ENCODE measurements around the gene LDAF1. TPM values are rescaled to one million over a fixed set of nuclear protein-coding genes. Genes with fewer than 3 reads are reported as not detected.

The LDAF1 gene
- total RNA-seq, 1 experiment from 2014 or later, result 18.7 TPM

DNA sequence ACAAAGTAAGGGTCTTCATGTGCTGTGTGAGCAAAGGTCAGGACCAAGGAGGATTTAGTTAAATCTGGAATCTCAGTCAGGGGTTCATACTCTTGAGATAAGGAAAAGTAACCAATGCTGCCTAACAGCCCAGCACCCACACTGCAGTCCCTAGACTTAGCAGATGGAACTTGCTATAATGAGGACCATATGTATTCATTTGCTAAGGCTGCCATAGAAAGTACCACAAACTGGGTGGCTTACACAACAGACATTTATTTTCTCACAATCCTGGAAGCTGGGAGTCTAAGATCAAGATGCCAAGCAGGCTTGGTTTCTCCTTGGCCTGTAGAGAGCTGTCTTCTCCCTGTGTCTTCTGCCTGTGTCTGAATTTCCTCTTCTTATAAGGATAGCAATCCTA lies 32.1 kb downstream of the LDAF1 start:
- H2BK20ac ChIP-seq (ENCODE audit: low read depth, low read length, poor library complexity, severe bottlenecking), result no peak overlapping the region
- H2BK120ac ChIP-seq (ENCODE audit: low read depth, low read length, poor library complexity, severe bottlenecking), result no peak overlapping the region
- no peaks in the 10 kb centered on the region for H3K79me1 ChIP-seq (ENCODE audit: insufficient read depth, low read depth, low read length, poor library complexity, severe bottlenecking)
- no peak overlapping the region for H3K23ac ChIP-seq (ENCODE audit: insufficient read length, low read depth, low read length)
- Mint-ChIP-seq H3K4me3 (no peak overlapping the region), H3K4me1 (peaks cover 0 to 7% of the 10 kb centered on the region in 2 experiments; a peak in 2 of 4 replicates), H3K27me3 (ENCODE audit: low read depth) (peaks cover 11% of the 10 kb centered on the region), H3K36me3 (ENCODE audit: insufficient read depth in 1 of 3, low read depth in 3 of 3) (no peaks in the 10 kb centered on the region), H3K9me3 (peaks cover 0 to 3% of the 10 kb centered on the region in 2 experiments; a peak in 1 of 5 replicates), H3K27ac (no peak overlapping the region)
- H3K27ac ChIP-seq (ENCODE audit: insufficient read length, low read depth, low read length), result no peak overlapping the region
- no peak overlapping the region for H3K9ac ChIP-seq (ENCODE audit: extremely low read depth, insufficient read length, low read length)
- DNase-seq, result no peak
- H3T11ph ChIP-seq (ENCODE audit: low read length), result no peak overlapping the region
- no peak overlapping the region for H3K4ac ChIP-seq (ENCODE audit: low read depth, low read length)
- H3K4me2 ChIP-seq (ENCODE audit: insufficient read depth, insufficient read length, low read length), result no peak overlapping the region
- H4K91ac ChIP-seq (ENCODE audit: insufficient read length, low read depth, low read length), result no peak overlapping the region
- no peaks in the 10 kb centered on the region for H3K79me2 ChIP-seq (ENCODE audit: insufficient read depth, low read length)
- TF ChIP-seq, protein P1, sequence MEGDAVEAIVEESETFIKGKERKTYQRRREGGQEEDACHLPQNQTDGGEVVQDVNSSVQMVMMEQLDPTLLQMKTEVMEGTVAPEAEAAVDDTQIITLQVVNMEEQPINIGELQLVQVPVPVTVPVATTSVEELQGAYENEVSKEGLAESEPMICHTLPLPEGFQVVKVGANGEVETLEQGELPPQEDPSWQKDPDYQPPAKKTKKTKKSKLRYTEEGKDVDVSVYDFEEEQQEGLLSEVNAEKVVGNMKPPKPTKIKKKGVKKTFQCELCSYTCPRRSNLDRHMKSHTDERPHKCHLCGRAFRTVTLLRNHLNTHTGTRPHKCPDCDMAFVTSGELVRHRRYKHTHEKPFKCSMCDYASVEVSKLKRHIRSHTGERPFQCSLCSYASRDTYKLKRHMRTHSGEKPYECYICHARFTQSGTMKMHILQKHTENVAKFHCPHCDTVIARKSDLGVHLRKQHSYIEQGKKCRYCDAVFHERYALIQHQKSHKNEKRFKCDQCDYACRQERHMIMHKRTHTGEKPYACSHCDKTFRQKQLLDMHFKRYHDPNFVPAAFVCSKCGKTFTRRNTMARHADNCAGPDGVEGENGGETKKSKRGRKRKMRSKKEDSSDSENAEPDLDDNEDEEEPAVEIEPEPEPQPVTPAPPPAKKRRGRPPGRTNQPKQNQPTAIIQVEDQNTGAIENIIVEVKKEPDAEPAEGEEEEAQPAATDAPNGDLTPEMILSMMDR (conservative IDR thresholded peaks at IDR 0.05), result no peak
- H4K5ac ChIP-seq (ENCODE audit: insufficient read length, low read depth, low read length), result no peak overlapping the region
- no peak overlapping the region for H4K8ac ChIP-seq (replicated peaks; ENCODE audit: insufficient read length, low read depth, low read length)
- H3K23me2 ChIP-seq (ENCODE audit: insufficient read length, low read depth, low read length, poor library complexity, severe bottlenecking), result no peaks in the 10 kb centered on the region
- H2AFZ ChIP-seq (ENCODE audit: low read length), result no peak overlapping the region
- H2BK5ac ChIP-seq (ENCODE audit: insufficient read length, low read length), result no peak overlapping the region
- no peak overlapping the region for H2BK15ac ChIP-seq (ENCODE audit: low read depth, low read length)
- H2AK5ac ChIP-seq (ENCODE audit: insufficient read length, low read length), result no peak overlapping the region
- H3K14ac ChIP-seq (ENCODE audit: insufficient read depth, low read length), result no peak overlapping the region
- no peaks in the 10 kb centered on the region for H3K9me3 ChIP-seq (ENCODE audit: control insufficient read depth, low read depth, low read length)
- no peak overlapping the region for H3K56ac ChIP-seq (ENCODE audit: insufficient read length, low read depth, low read length)
- no peaks in the 10 kb centered on the region; the same call in 1 of the 2 replicates for H3K27me3 ChIP-seq (ENCODE audit: insufficient read depth, low read length)
- H3K4me1 ChIP-seq (ENCODE audit: insufficient read depth, low read length), result no peaks in the 10 kb centered on the region
- no peak overlapping the region for H2BK12ac ChIP-seq (ENCODE audit: insufficient read length, low read depth, low read length)
- no peaks in the 10 kb centered on the region for H4K20me1 ChIP-seq (ENCODE audit: control insufficient read depth, insufficient read depth, insufficient read length)
- H3K18ac ChIP-seq (ENCODE audit: insufficient read length, low read depth, low read length), result no peak overlapping the region
